Ovary (tissue), 9 donors: ENCODE results near the gene CDKL4. TPM values are rescaled to one million over a fixed set of nuclear protein-coding genes. Genes with fewer than 3 reads are reported as not detected.
"Not testable (repeated sequence)": the region's sequence is repeated elsewhere in the genome, so short reads cannot be mapped to it uniquely, and the experiment has no call there.

Source experiments
- DNase-seq, 5 donors: peaks; one replicate each; pipeline ENCODE4 v3.0.0-alpha.2; 2019 to 2020
- H3K27ac ChIP-seq, 2 donors: fragments of 200-600 bp; one replicate each; pipeline versions ENCODE4 v1.5.1 to v1.8.0; 2019 to 2022
- H3K27me3 ChIP-seq: fragments of 200-600 bp; one replicate; pipeline ENCODE4 v1.8.0; 2022
- H3K36me3 ChIP-seq: fragments of 200-600 bp; sonication (generic); one replicate; pipeline ENCODE4 v1.5.1; 2019
- H3K4me1 ChIP-seq: one replicate; pipeline ENCODE4 v1.8.1; 2013; ENCODE audit warnings: mild to moderate bottlenecking, moderate library complexity; ENCODE audit not compliant: insufficient read depth
- H3K4me3 ChIP-seq: fragments of 200-600 bp; sonication (generic); one replicate; pipeline ENCODE4 v1.5.1; 2017
- H3K9me3 ChIP-seq, 2 donors: fragments of 200-600 bp in 1 of 2; sonication (generic) in 1 of 2; one replicate each; pipeline versions ENCODE4 v1.5.1 to v1.8.1; 2013 to 2019; ENCODE audit warnings: mild to moderate bottlenecking in 1 of 2, moderate library complexity in 1 of 2
- CTCF ChIP-seq, 3 donors: fragments of 450-650 bp in 2 of 3; fragments of 200-600 bp in 1 of 3; IDR thresholded peaks; one replicate each; pipeline versions ENCODE4 v1.5.1 to v1.8.0; 2016 to 2022; ENCODE audit warnings: antibody characterized with exemption in 3 of 3, mild to moderate bottlenecking in 1 of 3
- EP300 ChIP-seq: sonication (generic); formaldehyde crosslinking; IDR thresholded peaks from one replicate; pipeline ENCODE4 v1.6.1; 2017; ENCODE audit warnings: antibody characterized with exemption
- POLR2A ChIP-seq: fragments of 450-650 bp; IDR thresholded peaks from one replicate; pipeline ENCODE4 v1.6.1; 2017; ENCODE audit warnings: antibody characterized with exemption, mild to moderate bottlenecking, moderate library complexity
- WGBS, 3 donors: extraction: QIAGEN DNeasy Blood & Tissue Kit in 1 of 3; methylation state at CpG; one replicate each; pipeline versions ENCODE4 v1.1.5 to v1.1.7; 2013 to 2017; 5-methylcytosine and 5-hydroxymethylcytosine counted together
- intact Hi-C, 4 donors: fragments of 100-400 bp; cut with DNase I; formaldehyde crosslinking; loops; one replicate each; pipeline versions ENCODE4 v1.11.0 to v1.15.1; 2022 to 2023
- polyA plus RNA-seq, 2 donors: library from polyadenylated mRNA; stranded (reverse); fragments of 200-250 nt in 1 of 2; fragments of 350-450 nt in 1 of 2; fragmentation: Illumina TruSeq in 1 of 2; extraction: RNeasy Lipid Tissue Mini Kit (QIAGEN cat#74804) in 1 of 2; gene quantifications; one replicate each; pipeline ENCODE4 v1.2.3, GENCODE V29; 2013 to 2014
- total RNA-seq, 7 donors: library from RNA; depleted of rRNA in 2 of 7; stranded (reverse); fragments of >200 nt in 2 of 7; fragmentation: NEBNext Ultra II Directional in 3 of 7; extraction: Animal tissue kit (Norgen Biotek cat#: 25700) in 3 of 7; gene quantifications; one replicate each; pipeline versions ENCODE4 v1.1.0 to v1.2.4, GENCODE V29; 2016 to 2023
- donor health status: DM: no; HTN: no; CAD: no; lungs with moderate emphysema.
- donor health status: DM: no; HTN: no; CAD: no.
- donor health status: Bipolar disorder and iron deficiency.
- donor health status: DM: yes; HTN: yes; CAD: no.
- donor health status: DM: no; HTN: no; CAD: no.
- donor health status: DM: yes; HTN: yes; CAD: no.

CDKL4 gene
- total and polyA plus RNA-seq, 9 donors, result 0.12 to 2.7 (median 1.1) TPM; not detected in 1

- Histone ChIP-seq H3K36me3 (no peaks in the 10 kb centered on the region), H3K27ac (no peak overlapping the region)
These were observed 103.4 kb downstream of the CDKL4 start for GRCh38 chr2:39140322-39140847.

GRCh38 chr2:39139511-39140237, 104.1 kb downstream of the CDKL4 start:
- intact Hi-C loops, result loop anchor here in 1 of 4 donors (10.0 kb wide), 1 partner anchor 85 kb away; no protein-coding TSS in a partner anchor
- 58 to 63% (median 59%) methylated on average over 2 of the region's 2 CpGs for WGBS, 3 donors
- no peaks in the 10 kb centered on the region for H3K36me3 ChIP-seq
- no peak for TF ChIP-seq POLR2A
- no peak for TF ChIP-seq EP300
- TF ChIP-seq CTCF (IDR thresholded peaks at IDR 0.05), result no peak
- no peak overlapping the region for H3K4me3 ChIP-seq
- DNase-seq, result no peak
- H3K27ac ChIP-seq, result no peak overlapping the region
- H3K27me3 ChIP-seq, result no peaks in the 10 kb centered on the region
- H3K4me1 ChIP-seq, result peaks cover 2% of the 10 kb centered on the region
- H3K9me3 ChIP-seq, result no peaks in the 10 kb centered on the region

More at GRCh38 chr2:39140322-39140847, 103.4 kb downstream of the CDKL4 start:
- Histone ChIP-seq H3K27me3 (no peaks in the 10 kb centered on the region), H3K9me3 (no peaks in the 10 kb centered on the region), H3K4me3 (no peak overlapping the region), H3K4me1 (peaks cover 2% of the 10 kb centered on the region)
- intact Hi-C loops, result no loop called here
- DNase-seq, result no peak
- TF ChIP-seq POLR2A (no peak), EP300 (no peak), CTCF (IDR thresholded peaks at IDR 0.05) (no peak)
- WGBS, 3 donors, result 55 to 64% (median 58%) methylated on average over 3 of the region's 3 CpGs

GRCh38 chr2:39138837-39139211, 104.9 kb downstream of the CDKL4 start:
- TF ChIP-seq EP300 (no peak), POLR2A (no peak), CTCF (IDR thresholded peaks at IDR 0.05) (no peak)
- Histone ChIP-seq H3K4me3 (no peak overlapping the region), H3K27ac (no peak overlapping the region), H3K9me3 (no peaks in the 10 kb centered on the region), H3K4me1 (peaks cover 2% of the 10 kb centered on the region), H3K36me3 (no peaks in the 10 kb centered on the region), H3K27me3 (no peaks in the 10 kb centered on the region)
- 86 to 90% (median 89%) methylated on average over 8 of the region's 8 CpGs for WGBS, 3 donors
- no peak for DNase-seq
- intact Hi-C loops, result loop anchor here in 1 of 4 donors (10.0 kb wide), 1 partner anchor 86 kb away; no protein-coding TSS in a partner anchor

GRCh38 chr2:39138187-39138836, 105.5 kb downstream of the CDKL4 start:
- H3K27me3 ChIP-seq, H3K36me3 ChIP-seq, H3K4me1 ChIP-seq, H3K4me3 ChIP-seq, H3K9me3 ChIP-seq, H3K27ac ChIP-seq, DNase-seq: not testable (repeated sequence)
- intact Hi-C loops, result loop anchor here in 1 of 4 donors (10.0 kb wide), 1 partner anchor 86 kb away; no protein-coding TSS in a partner anchor
- WGBS, 3 donors, result 91 to 93% (median 93%) methylated on average over 18 of the region's 18 CpGs

GRCh38 chr2:39136799-39137198, 107.0 kb downstream of the CDKL4 start:
- DNase-seq, result no peak
- Histone ChIP-seq H3K36me3 (no peaks in the 10 kb centered on the region), H3K4me3 (no peak overlapping the region), H3K27ac (no peak overlapping the region), H3K27me3 (no peaks in the 10 kb centered on the region), H3K4me1 (peaks cover 2% of the 10 kb centered on the region), H3K9me3 (no peaks in the 10 kb centered on the region)
- intact Hi-C loops, result loop anchor here in 1 of 4 donors (10.0 kb wide), 1 partner anchor 88 kb away; no protein-coding TSS in a partner anchor
- WGBS, 3 donors, result 85 to 86% (median 86%) methylated on average over 5 of the region's 5 CpGs
- TF ChIP-seq CTCF (IDR thresholded peaks at IDR 0.05), result no peak
- no peak for TF ChIP-seq POLR2A
- no peak for TF ChIP-seq EP300
